ENCODE results near the gene ITGB6.

GRCh38 chr2:160210599-160211138 lies 10.6 kb upstream of the ITGB6 start:
- TF ChIP-seq EP300 (IDR thresholded peaks at IDR 0.05; ENCODE audit: borderline replicate concordance) (no peak), TAF1 (IDR thresholded peaks at IDR 0.05; ENCODE audit: low read depth) (no peak), EGR1 (IDR thresholded peaks at IDR 0.05) (no peak), USF1 (IDR thresholded peaks at IDR 0.05) (no peak)
- TF ChIP-seq, protein P1, sequence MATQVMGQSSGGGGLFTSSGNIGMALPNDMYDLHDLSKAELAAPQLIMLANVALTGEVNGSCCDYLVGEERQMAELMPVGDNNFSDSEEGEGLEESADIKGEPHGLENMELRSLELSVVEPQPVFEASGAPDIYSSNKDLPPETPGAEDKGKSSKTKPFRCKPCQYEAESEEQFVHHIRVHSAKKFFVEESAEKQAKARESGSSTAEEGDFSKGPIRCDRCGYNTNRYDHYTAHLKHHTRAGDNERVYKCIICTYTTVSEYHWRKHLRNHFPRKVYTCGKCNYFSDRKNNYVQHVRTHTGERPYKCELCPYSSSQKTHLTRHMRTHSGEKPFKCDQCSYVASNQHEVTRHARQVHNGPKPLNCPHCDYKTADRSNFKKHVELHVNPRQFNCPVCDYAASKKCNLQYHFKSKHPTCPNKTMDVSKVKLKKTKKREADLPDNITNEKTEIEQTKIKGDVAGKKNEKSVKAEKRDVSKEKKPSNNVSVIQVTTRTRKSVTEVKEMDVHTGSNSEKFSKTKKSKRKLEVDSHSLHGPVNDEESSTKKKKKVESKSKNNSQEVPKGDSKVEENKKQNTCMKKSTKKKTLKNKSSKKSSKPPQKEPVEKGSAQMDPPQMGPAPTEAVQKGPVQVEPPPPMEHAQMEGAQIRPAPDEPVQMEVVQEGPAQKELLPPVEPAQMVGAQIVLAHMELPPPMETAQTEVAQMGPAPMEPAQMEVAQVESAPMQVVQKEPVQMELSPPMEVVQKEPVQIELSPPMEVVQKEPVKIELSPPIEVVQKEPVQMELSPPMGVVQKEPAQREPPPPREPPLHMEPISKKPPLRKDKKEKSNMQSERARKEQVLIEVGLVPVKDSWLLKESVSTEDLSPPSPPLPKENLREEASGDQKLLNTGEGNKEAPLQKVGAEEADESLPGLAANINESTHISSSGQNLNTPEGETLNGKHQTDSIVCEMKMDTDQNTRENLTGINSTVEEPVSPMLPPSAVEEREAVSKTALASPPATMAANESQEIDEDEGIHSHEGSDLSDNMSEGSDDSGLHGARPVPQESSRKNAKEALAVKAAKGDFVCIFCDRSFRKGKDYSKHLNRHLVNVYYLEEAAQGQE (IDR thresholded peaks at IDR 0.05; ENCODE audit: low read depth): no peak
- TF ChIP-seq, protein P2, sequence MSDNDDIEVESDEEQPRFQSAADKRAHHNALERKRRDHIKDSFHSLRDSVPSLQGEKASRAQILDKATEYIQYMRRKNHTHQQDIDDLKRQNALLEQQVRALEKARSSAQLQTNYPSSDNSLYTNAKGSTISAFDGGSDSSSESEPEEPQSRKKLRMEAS (IDR thresholded peaks at IDR 0.05): no peak
